HepG2 (cell line): ENCODE data around the gene COMMD1. TPM values are rescaled to one million over a fixed set of nuclear protein-coding genes. Genes with fewer than 3 reads are reported as not detected.

Experiments used
- BHLHE40 ChIP-seq: IDR thresholded peaks from 2 replicates; pipeline ENCODE4 v1.6.1; 2011; ENCODE audit warnings: low read length, improper control_type of control experiment
- CSRNP2 ChIP-seq: sonication (generic); formaldehyde crosslinking; conservative IDR thresholded peaks from 2 replicates; pipeline ENCODE4 v1.8.0; 2022; ENCODE audit warnings: low read depth, missing genetic modification reagents
- DRAP1 ChIP-seq: IDR thresholded peaks from 2 replicates; pipeline ENCODE4 v1.6.1; 2016; ENCODE audit warnings: missing genetic modification reagents, missing compliant biosample characterization
- ETV6 ChIP-seq: sonication (generic); formaldehyde crosslinking; conservative IDR thresholded peaks from 2 replicates; pipeline ENCODE4 v1.4.0; 2020; ENCODE audit warnings: missing genetic modification reagents
- ISL2 ChIP-seq: sonication (generic); formaldehyde crosslinking; IDR thresholded peaks from 2 replicates; pipeline ENCODE4 v1.5.0; 2020; ENCODE audit warnings: missing genetic modification reagents
- KLF12 ChIP-seq: sonication (generic); formaldehyde crosslinking; IDR thresholded peaks from 2 replicates; pipeline ENCODE4 v1.4.0; 2020; ENCODE audit warnings: missing genetic modification reagents, borderline replicate concordance
- KLF13 ChIP-seq: sonication (generic); formaldehyde crosslinking; IDR thresholded peaks from 2 replicates; pipeline ENCODE4 v1.4.0; 2020; ENCODE audit warnings: mild to moderate bottlenecking, missing genetic modification reagents
- MAFK ChIP-seq, 2 experiments: IDR thresholded peaks in 1 of 2; conservative IDR thresholded peaks in 1 of 2; 2 replicates each; pipeline ENCODE4 v1.6.1; 2011; ENCODE audit warnings: improper control_type of control experiment in 2 of 2, low read length in 2 of 2
- MEIS1 ChIP-seq: sonication (generic); formaldehyde crosslinking; IDR thresholded peaks from 2 replicates; pipeline ENCODE4 v1.9.0; 2021; ENCODE audit warnings: mild to moderate bottlenecking, missing genetic modification reagents, moderate library complexity, borderline replicate concordance
- RBM22 ChIP-seq: fragments of 200-400 bp; formaldehyde crosslinking; optimal IDR thresholded peaks from 2 replicates; pipeline ENCODE3; 2017; ENCODE audit warnings: mild to moderate bottlenecking, low read length, moderate library complexity
- REST ChIP-seq, 2 experiments: IDR thresholded peaks; 2 replicates each; pipeline ENCODE4 v1.6.1; 2011 to 2012; ENCODE audit warnings: low read length in 2 of 2, borderline replicate concordance in 1 of 2, low read depth in 1 of 2, mild to moderate bottlenecking in 1 of 2, moderate library complexity in 1 of 2
- SAP130 ChIP-seq: IDR thresholded peaks from 2 replicates; pipeline ENCODE4 v1.6.1; 2016; ENCODE audit warnings: low read depth
- SIN3A ChIP-seq: IDR thresholded peaks from 2 replicates; pipeline ENCODE4 v1.6.1; 2011; ENCODE audit warnings: low read depth, mild to moderate bottlenecking, control low read depth, low read length, borderline replicate concordance
- ZBTB43 ChIP-seq: sonication (generic); formaldehyde crosslinking; conservative IDR thresholded peaks from 2 replicates; pipeline ENCODE4 v1.4.0; 2020; ENCODE audit warnings: missing genetic modification reagents
- polyA plus RNA-seq, 8 experiments: library from polyadenylated mRNA; depleted of rRNA in 3 of 8; stranded (reverse) in 7 of 8; unstranded in 1 of 8; fragments of >200 nt; fragmentation: Illumina TruSeq in 4 of 8; extraction: Trizol in 4 of 8; gene quantifications; 2 replicates each; pipeline versions ENCODE4 v1.2.1 to v1.2.3, GENCODE V29; 2011 to 2016; ENCODE audit warnings: low read depth in 4 of 8, missing spikeins in 1 of 8, mixed read lengths in 1 of 8; ENCODE audit not compliant: insufficient read depth in 1 of 8
- total RNA-seq, 5 experiments: library from RNA; depleted of rRNA; stranded (reverse); fragments of >200 nt; fragmentation: Illumina TruSeq; extraction: Trizol; gene quantifications; 2 replicates each; pipeline ENCODE4 v1.2.3, GENCODE V29; 2016; ENCODE audit warnings: low read depth in 1 of 5
- TF ChIP-seq, protein P1 (sequence below): IDR thresholded peaks from 2 replicates; pipeline ENCODE4 v1.6.1; 2016; ENCODE audit warnings: low read depth, missing genetic modification reagents, missing compliant biosample characterization

Gene COMMD1
- total and polyA plus RNA-seq, 2 of the 13 experiments (the other 11 are each of a cell fraction or from before 2014, with no cell fraction given): 25.7 to 105 TPM

- TF ChIP-seq MEIS1 (CRISPR knock-in tag) (no peak), MAFK (conservative IDR thresholded peaks at IDR 0.05 in 1 of 2, IDR thresholded peaks at IDR 0.05 in 1 of 2; ENCODE audit: low read length in 2 of 2) (no peak), CSRNP2 (CRISPR knock-in tag) (no peak), BHLHE40 (no peak), ISL2 (CRISPR knock-in tag) (no peak), RBM22 (peak; percentile 39), DRAP1 (CRISPR knock-in tag) (0 out of 2 replicates have a peak, but pooled peaks have one; percentile 24), REST (IDR thresholded peaks at IDR 0.05; ENCODE audit: borderline replicate concordance in 1 of 2, low read depth in 1 of 2, low read length in 2 of 2) (no peak), ETV6 (CRISPR knock-in tag) (no peak), KLF12 (CRISPR knock-in tag) (no peak; the same call in 1 of the 2 replicates), SAP130 (peak; percentile 21; the same call in 1 of the 2 replicates), ZBTB43 (CRISPR knock-in tag) (0 out of 2 replicates have a peak, but pooled peaks have one; percentile 21), SIN3A (0 out of 2 replicates have a peak, but pooled peaks have one; percentile 67), KLF13 (CRISPR knock-in tag) (no peak)
- TF ChIP-seq, protein P1, sequence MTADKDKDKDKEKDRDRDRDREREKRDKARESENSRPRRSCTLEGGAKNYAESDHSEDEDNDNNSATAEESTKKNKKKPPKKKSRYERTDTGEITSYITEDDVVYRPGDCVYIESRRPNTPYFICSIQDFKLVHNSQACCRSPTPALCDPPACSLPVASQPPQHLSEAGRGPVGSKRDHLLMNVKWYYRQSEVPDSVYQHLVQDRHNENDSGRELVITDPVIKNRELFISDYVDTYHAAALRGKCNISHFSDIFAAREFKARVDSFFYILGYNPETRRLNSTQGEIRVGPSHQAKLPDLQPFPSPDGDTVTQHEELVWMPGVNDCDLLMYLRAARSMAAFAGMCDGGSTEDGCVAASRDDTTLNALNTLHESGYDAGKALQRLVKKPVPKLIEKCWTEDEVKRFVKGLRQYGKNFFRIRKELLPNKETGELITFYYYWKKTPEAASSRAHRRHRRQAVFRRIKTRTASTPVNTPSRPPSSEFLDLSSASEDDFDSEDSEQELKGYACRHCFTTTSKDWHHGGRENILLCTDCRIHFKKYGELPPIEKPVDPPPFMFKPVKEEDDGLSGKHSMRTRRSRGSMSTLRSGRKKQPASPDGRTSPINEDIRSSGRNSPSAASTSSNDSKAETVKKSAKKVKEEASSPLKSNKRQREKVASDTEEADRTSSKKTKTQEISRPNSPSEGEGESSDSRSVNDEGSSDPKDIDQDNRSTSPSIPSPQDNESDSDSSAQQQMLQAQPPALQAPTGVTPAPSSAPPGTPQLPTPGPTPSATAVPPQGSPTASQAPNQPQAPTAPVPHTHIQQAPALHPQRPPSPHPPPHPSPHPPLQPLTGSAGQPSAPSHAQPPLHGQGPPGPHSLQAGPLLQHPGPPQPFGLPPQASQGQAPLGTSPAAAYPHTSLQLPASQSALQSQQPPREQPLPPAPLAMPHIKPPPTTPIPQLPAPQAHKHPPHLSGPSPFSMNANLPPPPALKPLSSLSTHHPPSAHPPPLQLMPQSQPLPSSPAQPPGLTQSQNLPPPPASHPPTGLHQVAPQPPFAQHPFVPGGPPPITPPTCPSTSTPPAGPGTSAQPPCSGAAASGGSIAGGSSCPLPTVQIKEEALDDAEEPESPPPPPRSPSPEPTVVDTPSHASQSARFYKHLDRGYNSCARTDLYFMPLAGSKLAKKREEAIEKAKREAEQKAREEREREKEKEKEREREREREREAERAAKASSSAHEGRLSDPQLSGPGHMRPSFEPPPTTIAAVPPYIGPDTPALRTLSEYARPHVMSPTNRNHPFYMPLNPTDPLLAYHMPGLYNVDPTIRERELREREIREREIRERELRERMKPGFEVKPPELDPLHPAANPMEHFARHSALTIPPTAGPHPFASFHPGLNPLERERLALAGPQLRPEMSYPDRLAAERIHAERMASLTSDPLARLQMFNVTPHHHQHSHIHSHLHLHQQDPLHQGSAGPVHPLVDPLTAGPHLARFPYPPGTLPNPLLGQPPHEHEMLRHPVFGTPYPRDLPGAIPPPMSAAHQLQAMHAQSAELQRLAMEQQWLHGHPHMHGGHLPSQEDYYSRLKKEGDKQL: no peak
Measured at GRCh38 chr2:61887717-61888266, 17.7 kb upstream of the COMMD1 start (continued).
